ENCODE data around the gene AFAP1L2. TPM values are rescaled to one million over a fixed set of nuclear protein-coding genes. Genes with fewer than 3 reads are reported as not detected.

AFAP1L2 gene
- total RNA-seq: 1 to 10 TPM; 1.5 to 1.8 TPM

- Mint-ChIP-seq H3K36me3 (ENCODE audit: insufficient read depth in 2 of 2) (no peaks in the 10 kb centered on the region), H3K27me3 (ENCODE audit: low read depth) (peaks cover 77% of the 10 kb centered on the region), H3K4me1 (ENCODE audit: low read depth) (peaks cover 17% of the 10 kb centered on the region), H3K4me3 (peak within 1 kb of the TSS; percentile 77 to 81), H3K27ac (no peak within 1 kb of the TSS), H3K9me3 (no peaks in the 10 kb centered on the region)
- ATAC-seq (replicated peaks in 1 of 2) (peak; percentile 64 to 69), DNase-seq (peak in 1 of 2 donors; percentile 11)
Measured at GRCh38 chr10:114404171-114405010, at the start of gene AFAP1L2. TSS of gene AFAP1L2 (minus strand) at chr10:114404502. CDS start at chr10:114404455, 47 bp downstream.

- H3K27ac Mint-ChIP-seq: no peak overlapping the region
- no peak overlapping the region for H3K4me3 Mint-ChIP-seq
- ATAC-seq (replicated peaks in 1 of 2) (no peak), DNase-seq (no peak)
- peaks cover 0 to 13% of the 10 kb centered on the region in 2 donors for H3K36me3 Mint-ChIP-seq (ENCODE audit: insufficient read depth in 2 of 2)
- no peaks in the 10 kb centered on the region for H3K27me3 Mint-ChIP-seq (ENCODE audit: low read depth)
- H3K9me3 Mint-ChIP-seq: no peaks in the 10 kb centered on the region
- peaks cover 3% of the 10 kb centered on the region for H3K4me1 Mint-ChIP-seq (ENCODE audit: low read depth)
Measured at GRCh38 chr10:114453576-114453975, 49.3 kb upstream of the AFAP1L2 start.

GRCh38 chr10:114448897-114449296 lies 44.6 kb upstream of the AFAP1L2 start:
- Mint-ChIP-seq H3K27me3 (ENCODE audit: low read depth) (no peaks in the 10 kb centered on the region), H3K27ac (no peak overlapping the region), H3K4me1 (ENCODE audit: low read depth) (no peaks in the 10 kb centered on the region), H3K36me3 (ENCODE audit: insufficient read depth in 2 of 2) (peaks cover 0 to 14% of the 10 kb centered on the region in 2 donors), H3K9me3 (no peaks in the 10 kb centered on the region), H3K4me3 (no peak overlapping the region)
- no peak for ATAC-seq (replicated peaks in 1 of 2)
- DNase-seq: no peak

- Mint-ChIP-seq H3K4me3 (no peak overlapping the region), H3K4me1 (ENCODE audit: low read depth) (no peaks in the 10 kb centered on the region), H3K27ac (no peak overlapping the region), H3K27me3 (ENCODE audit: low read depth) (no peaks in the 10 kb centered on the region), H3K36me3 (ENCODE audit: insufficient read depth in 2 of 2) (peaks cover 2 to 16% of the 10 kb centered on the region in 2 donors), H3K9me3 (no peaks in the 10 kb centered on the region)
- no peak for DNase-seq
- no peak for ATAC-seq (replicated peaks in 1 of 2)
Measured at GRCh38 chr10:114445332-114445731, 41.0 kb upstream of the AFAP1L2 start.

GRCh38 chr10:114444819-114445218 lies 40.5 kb upstream of the AFAP1L2 start:
- H3K36me3 Mint-ChIP-seq (ENCODE audit: insufficient read depth in 2 of 2): peaks cover 2 to 20% of the 10 kb centered on the region in 2 donors
- no peaks in the 10 kb centered on the region for H3K27me3 Mint-ChIP-seq (ENCODE audit: low read depth)
- no peaks in the 10 kb centered on the region for H3K4me1 Mint-ChIP-seq (ENCODE audit: low read depth)
- no peaks in the 10 kb centered on the region for H3K9me3 Mint-ChIP-seq
- H3K4me3 Mint-ChIP-seq: no peak overlapping the region
- DNase-seq (no peak), ATAC-seq (replicated peaks in 1 of 2) (no peak)
- H3K27ac Mint-ChIP-seq: no peak overlapping the region

GRCh38 chr10:114442091-114442630 lies 37.9 kb upstream of the AFAP1L2 start:
- no peak overlapping the region for H3K4me3 Mint-ChIP-seq
- H3K4me1 Mint-ChIP-seq (ENCODE audit: low read depth): no peaks in the 10 kb centered on the region
- H3K27ac Mint-ChIP-seq: no peak overlapping the region
- no peaks in the 10 kb centered on the region for H3K9me3 Mint-ChIP-seq
- no peaks in the 10 kb centered on the region for H3K27me3 Mint-ChIP-seq (ENCODE audit: low read depth)
- DNase-seq (no peak), ATAC-seq (replicated peaks in 1 of 2) (no peak)
- peaks cover 8 to 28% of the 10 kb centered on the region in 2 donors for H3K36me3 Mint-ChIP-seq (ENCODE audit: insufficient read depth in 2 of 2)

GRCh38 chr10:114441107-114441506 lies 36.8 kb upstream of the AFAP1L2 start:
- H3K4me3 Mint-ChIP-seq: no peak overlapping the region
- H3K9me3 Mint-ChIP-seq: no peaks in the 10 kb centered on the region
- ATAC-seq (replicated peaks in 1 of 2) (no peak), DNase-seq (no peak)
- no peak overlapping the region for H3K27ac Mint-ChIP-seq
- H3K4me1 Mint-ChIP-seq (ENCODE audit: low read depth): no peaks in the 10 kb centered on the region
- peaks cover 8 to 33% of the 10 kb centered on the region in 2 donors for H3K36me3 Mint-ChIP-seq (ENCODE audit: insufficient read depth in 2 of 2)
- H3K27me3 Mint-ChIP-seq (ENCODE audit: low read depth): no peaks in the 10 kb centered on the region

- no peak overlapping the region for H3K4me3 Mint-ChIP-seq
- H3K27me3 Mint-ChIP-seq (ENCODE audit: low read depth): no peaks in the 10 kb centered on the region
- no peaks in the 10 kb centered on the region for H3K9me3 Mint-ChIP-seq
- H3K4me1 Mint-ChIP-seq (ENCODE audit: low read depth): no peaks in the 10 kb centered on the region
- ATAC-seq (replicated peaks in 1 of 2) (no peak), DNase-seq (no peak)
- peaks cover 10 to 30% of the 10 kb centered on the region in 2 donors for H3K36me3 Mint-ChIP-seq (ENCODE audit: insufficient read depth in 2 of 2)
- H3K27ac Mint-ChIP-seq: no peak overlapping the region
Measured at GRCh38 chr10:114437473-114438292, 33.4 kb upstream of the AFAP1L2 start.

GRCh38 chr10:114436941-114437340 lies 32.6 kb upstream of the AFAP1L2 start:
- peaks cover 10 to 30% of the 10 kb centered on the region in 2 donors for H3K36me3 Mint-ChIP-seq (ENCODE audit: insufficient read depth in 2 of 2)
- no peak overlapping the region for H3K27ac Mint-ChIP-seq
- no peak for ATAC-seq (replicated peaks in 1 of 2)
- no peak overlapping the region for H3K4me3 Mint-ChIP-seq
- H3K9me3 Mint-ChIP-seq: no peaks in the 10 kb centered on the region
- no peaks in the 10 kb centered on the region for H3K27me3 Mint-ChIP-seq (ENCODE audit: low read depth)
- no peak for DNase-seq
- no peaks in the 10 kb centered on the region for H3K4me1 Mint-ChIP-seq (ENCODE audit: low read depth)

GRCh38 chr10:114432566-114433093 lies 28.3 kb upstream of the AFAP1L2 start:
- H3K27ac Mint-ChIP-seq: peak overlapping the region; percentile 44
- ATAC-seq (replicated peaks in 1 of 2): no peak

GRCh38 chr10:114431414-114432135 lies 27.3 kb upstream of the AFAP1L2 start:
- H3K4me3 Mint-ChIP-seq: no peak overlapping the region
- H3K27ac Mint-ChIP-seq: peak overlapping the region; percentile 9
- no peaks in the 10 kb centered on the region for H3K9me3 Mint-ChIP-seq
- peaks cover 2 to 6% of the 10 kb centered on the region in 2 donors for H3K36me3 Mint-ChIP-seq (ENCODE audit: insufficient read depth in 2 of 2)
- DNase-seq (no peak), ATAC-seq (replicated peaks in 1 of 2) (no peak)
- no peaks in the 10 kb centered on the region for H3K4me1 Mint-ChIP-seq (ENCODE audit: low read depth)
- no peaks in the 10 kb centered on the region for H3K27me3 Mint-ChIP-seq (ENCODE audit: low read depth)

More at GRCh38 chr10:114432566-114433093, 28.3 kb upstream of the AFAP1L2 start:
- Mint-ChIP-seq H3K27me3 (ENCODE audit: low read depth) (no peaks in the 10 kb centered on the region), H3K4me1 (ENCODE audit: low read depth) (no peaks in the 10 kb centered on the region), H3K4me3 (no peak overlapping the region), H3K9me3 (no peaks in the 10 kb centered on the region), H3K36me3 (ENCODE audit: insufficient read depth in 2 of 2) (peaks cover 3 to 8% of the 10 kb centered on the region in 2 donors)
- no peak for DNase-seq

GRCh38 chr10:114430688-114431413 lies 26.5 kb upstream of the AFAP1L2 start:
- DNase-seq (no peak), ATAC-seq (replicated peaks in 1 of 2) (no peak)
- Mint-ChIP-seq H3K36me3 (ENCODE audit: insufficient read depth in 2 of 2) (no peaks in the 10 kb centered on the region), H3K27ac (no peak overlapping the region), H3K27me3 (ENCODE audit: low read depth) (no peaks in the 10 kb centered on the region), H3K4me1 (ENCODE audit: low read depth) (no peaks in the 10 kb centered on the region), H3K4me3 (no peak overlapping the region), H3K9me3 (no peaks in the 10 kb centered on the region)

Data from activated T-cell treated with anti-CD3 and anti-CD28 coated beads, Interleukin-2, amount 50 U/mL, for 72 hours (primary cell).